Measurements from ENCODE around the gene JOSD2. TPM values are rescaled to one million over a fixed set of nuclear protein-coding genes. Genes with fewer than 3 reads are reported as not detected.

The JOSD2 gene
- polyA plus RNA-seq, 1 experiment: 19.6 TPM

- CTCF ChIA-PET: interaction anchor here (6.0 kb wide), 1 partner anchor 16 kb away, joined by 65 read pairs; no protein-coding TSS in a partner anchor
These were observed 42.2 kb upstream of the JOSD2 start for GRCh38 chr19:50553134-50553703.

GRCh38 chr19:50552540-50552939, 41.5 kb upstream of the JOSD2 start:
- Histone ChIP-seq H3K27me3 (ENCODE audit: control insufficient read depth, insufficient read depth, low read length) (peaks cover 19% of the 10 kb centered on the region), H3K9me3 (ENCODE audit: control insufficient read depth, insufficient read depth, low read length) (no peaks in the 10 kb centered on the region), H3K4me3 (ENCODE audit: low read depth, low read length) (no peak overlapping the region), H3K27ac (ENCODE audit: low read depth, low read length) (no peak overlapping the region)
- no peak for TF ChIP-seq CTCF (IDR thresholded peaks at IDR 0.05; ENCODE audit: low read depth, low read length)
- CTCF ChIA-PET: interaction anchor here (6.0 kb wide), 1 partner anchor 16 kb away, joined by 65 read pairs; no protein-coding TSS in a partner anchor
- DNase-seq (ENCODE audit: low read depth, low spot score): no peak
- POLR2A ChIA-PET: no interaction called here

More at GRCh38 chr19:50553134-50553703, 42.2 kb upstream of the JOSD2 start:
- no peak for TF ChIP-seq CTCF (IDR thresholded peaks at IDR 0.05; ENCODE audit: low read depth, low read length)
- Histone ChIP-seq H3K27ac (ENCODE audit: low read depth, low read length) (no peak overlapping the region), H3K4me3 (ENCODE audit: low read depth, low read length) (no peak overlapping the region), H3K9me3 (ENCODE audit: control insufficient read depth, insufficient read depth, low read length) (no peaks in the 10 kb centered on the region), H3K27me3 (ENCODE audit: control insufficient read depth, insufficient read depth, low read length) (peaks cover 19% of the 10 kb centered on the region)
- POLR2A ChIA-PET: no interaction called here
- no peak for DNase-seq (ENCODE audit: low read depth, low spot score)

GRCh38 chr19:50551715-50552187, 40.8 kb upstream of the JOSD2 start:
- H3K27me3 ChIP-seq (ENCODE audit: control insufficient read depth, insufficient read depth, low read length): peaks cover 19% of the 10 kb centered on the region
- H3K4me3 ChIP-seq (ENCODE audit: low read depth, low read length): no peak overlapping the region
- no peaks in the 10 kb centered on the region for H3K9me3 ChIP-seq (ENCODE audit: control insufficient read depth, insufficient read depth, low read length)
- ChIA-PET CTCF (no interaction called here), POLR2A (no interaction called here)
- H3K27ac ChIP-seq (ENCODE audit: low read depth, low read length): no peak overlapping the region
- no peak for TF ChIP-seq CTCF (IDR thresholded peaks at IDR 0.05; ENCODE audit: low read depth, low read length)
- no peak for DNase-seq (ENCODE audit: low read depth, low spot score)

GRCh38 chr19:50551034-50551714, 40.2 kb upstream of the JOSD2 start:
- Histone ChIP-seq H3K4me3 (ENCODE audit: low read depth, low read length) (no peak overlapping the region), H3K27ac (ENCODE audit: low read depth, low read length) (no peak overlapping the region), H3K9me3 (ENCODE audit: control insufficient read depth, insufficient read depth, low read length) (no peaks in the 10 kb centered on the region), H3K27me3 (ENCODE audit: control insufficient read depth, insufficient read depth, low read length) (peaks cover 19% of the 10 kb centered on the region)
- ChIA-PET CTCF (no interaction called here), POLR2A (no interaction called here)
- no peak for DNase-seq (ENCODE audit: low read depth, low spot score)
- TF ChIP-seq CTCF (IDR thresholded peaks at IDR 0.05; ENCODE audit: low read depth, low read length): no peak

GRCh38 chr19:50550594-50550966, 39.6 kb upstream of the JOSD2 start:
- no peak for DNase-seq (ENCODE audit: low read depth, low spot score)
- Histone ChIP-seq H3K9me3 (ENCODE audit: control insufficient read depth, insufficient read depth, low read length) (no peaks in the 10 kb centered on the region), H3K4me3 (ENCODE audit: low read depth, low read length) (no peak overlapping the region), H3K27ac (ENCODE audit: low read depth, low read length) (no peak overlapping the region), H3K27me3 (ENCODE audit: control insufficient read depth, insufficient read depth, low read length) (peaks cover 19% of the 10 kb centered on the region)
- no peak for TF ChIP-seq CTCF (IDR thresholded peaks at IDR 0.05; ENCODE audit: low read depth, low read length)
- ChIA-PET POLR2A (no interaction called here), CTCF (no interaction called here)
